IPS-18a (cell line): ENCODE data around the gene PTGER1.

Experiments used
- H3K27ac ChIP-seq: one replicate; pipeline ENCODE4 v1.5.1; 2013; ENCODE audit warnings: low read length
- H3K27me3 ChIP-seq: one replicate; pipeline ENCODE4 v1.6.1; 2013; ENCODE audit warnings: mild to moderate bottlenecking, low read length; ENCODE audit not compliant: control insufficient read depth, insufficient read depth
- H3K36me3 ChIP-seq: one replicate; pipeline ENCODE4 v1.6.1; 2013; ENCODE audit warnings: low read depth, low read length; ENCODE audit not compliant: control insufficient read depth
- H3K4me1 ChIP-seq: one replicate; pipeline ENCODE4 v1.6.1; 2013; ENCODE audit warnings: low read depth, low read length; ENCODE audit not compliant: control insufficient read depth
- H3K4me3 ChIP-seq: one replicate; pipeline ENCODE4 v1.5.1; 2013; ENCODE audit warnings: low read length
- H3K9ac ChIP-seq: one replicate; pipeline ENCODE4 v1.6.1; 2013; ENCODE audit warnings: mild to moderate bottlenecking, low read length, moderate library complexity
- H3K9me3 ChIP-seq: one replicate; pipeline ENCODE4 v1.6.1; 2013; ENCODE audit warnings: low read depth, low read length; ENCODE audit not compliant: control insufficient read depth

The PTGER1 gene

DNA sequence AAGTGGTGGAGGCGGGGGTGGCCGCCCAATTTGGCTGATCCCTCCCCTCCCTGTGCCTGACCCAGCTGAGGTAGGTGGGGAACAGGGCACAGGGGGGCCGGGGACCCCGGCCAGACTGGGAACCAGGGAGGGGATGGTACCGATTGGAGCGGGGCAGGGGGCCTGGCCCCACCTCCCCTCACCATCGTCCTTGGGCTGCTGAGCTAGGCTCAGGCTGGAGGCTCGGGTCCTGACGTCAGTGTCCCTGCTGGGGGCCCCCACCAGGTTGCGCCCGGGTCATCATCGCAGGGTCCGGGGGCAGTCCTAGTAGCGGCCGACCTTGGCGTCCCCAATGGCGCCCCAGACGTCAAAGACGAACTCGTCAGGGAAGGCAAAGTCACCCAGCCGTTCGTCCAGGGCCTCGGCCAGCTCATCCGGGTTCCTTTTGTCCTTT, 3.0 kb upstream of the PTGER1 start:
- Histone ChIP-seq H3K4me1 (peaks cover 3% of the 10 kb centered on the region), H3K9me3 (no peaks in the 10 kb centered on the region), H3K27ac (no peak overlapping the region), H3K4me3 (no peak overlapping the region), H3K27me3 (no peaks in the 10 kb centered on the region), H3K36me3 (peaks cover 11% of the 10 kb centered on the region), H3K9ac (no peak overlapping the region)

DNA sequence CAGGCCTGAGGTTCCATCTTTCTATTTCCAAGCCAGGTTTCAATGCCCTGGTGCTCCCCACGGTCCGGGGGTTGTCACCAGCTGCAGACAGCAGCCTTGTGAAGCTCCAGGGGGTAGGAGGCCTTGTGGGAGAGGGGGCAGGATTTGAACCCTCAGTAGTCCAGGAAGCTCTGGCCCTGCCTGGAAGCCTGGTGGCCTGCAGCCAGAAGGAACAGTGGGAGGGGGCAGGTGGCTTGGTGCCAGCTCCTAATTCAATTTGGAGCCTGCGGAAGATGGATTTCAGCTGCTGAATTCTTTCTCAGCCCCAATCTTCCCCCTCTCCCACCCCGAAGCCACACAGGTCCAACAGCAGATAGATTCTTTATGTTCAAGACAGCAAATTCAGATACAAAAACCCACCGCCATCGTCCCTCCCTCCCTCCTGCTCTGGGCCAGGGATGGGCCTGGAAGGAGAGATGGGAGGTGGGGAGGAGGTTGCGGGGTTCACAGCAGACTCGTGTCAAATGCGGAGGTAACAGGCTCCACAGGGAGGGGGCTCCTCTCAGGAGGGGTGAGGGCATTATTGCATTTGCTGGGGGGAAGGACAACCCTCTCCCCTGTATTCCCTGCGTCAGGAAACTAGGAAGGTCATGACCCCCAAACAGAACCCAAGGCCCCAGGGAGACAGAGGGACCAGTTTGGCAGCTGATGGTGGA, 2.4 kb upstream of the PTGER1 start:
- Histone ChIP-seq H3K27ac (no peak overlapping the region), H3K36me3 (peaks cover 11% of the 10 kb centered on the region), H3K4me1 (peaks cover 5% of the 10 kb centered on the region), H3K27me3 (no peaks in the 10 kb centered on the region), H3K9me3 (no peaks in the 10 kb centered on the region), H3K9ac (no peak overlapping the region), H3K4me3 (no peak overlapping the region)

DNA sequence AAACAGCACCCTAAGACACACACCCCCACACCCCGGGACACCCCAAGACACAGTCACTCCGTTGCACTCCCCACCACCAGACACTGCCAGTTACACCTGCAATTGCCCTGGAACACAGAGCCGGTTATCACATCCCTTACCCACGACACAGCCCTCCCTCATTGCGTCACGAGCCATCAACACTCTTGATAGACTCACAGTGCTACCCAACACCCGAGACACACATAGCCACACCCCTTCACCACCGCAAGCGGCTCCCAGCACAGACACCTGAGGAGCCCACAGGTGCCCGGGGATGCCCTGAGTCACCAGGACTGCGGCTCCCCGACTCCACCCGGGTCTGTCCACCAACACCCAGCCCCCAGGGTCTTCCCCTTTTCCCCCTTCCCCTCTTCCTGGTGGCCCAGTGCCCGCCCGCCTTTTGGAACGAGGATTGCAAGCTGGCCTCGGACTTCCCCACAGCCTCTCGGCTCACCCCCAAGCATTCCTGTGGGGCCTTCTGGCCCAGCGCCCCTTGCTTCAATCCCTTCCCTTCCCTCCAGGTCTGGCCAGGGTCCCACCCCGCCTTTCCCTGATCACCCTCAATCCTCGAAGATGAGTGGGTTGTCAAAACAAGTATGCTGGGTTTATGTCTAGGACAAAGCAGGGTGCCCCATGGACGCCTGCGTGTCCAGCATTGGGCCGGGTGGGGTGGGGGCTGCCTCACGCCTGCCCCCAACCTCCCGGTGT, 1.7 kb upstream of the PTGER1 start:
- Histone ChIP-seq H3K27ac (no peak overlapping the region), H3K9ac (no peak overlapping the region), H3K9me3 (no peaks in the 10 kb centered on the region), H3K36me3 (peaks cover 11% of the 10 kb centered on the region), H3K27me3 (no peaks in the 10 kb centered on the region), H3K4me3 (no peak overlapping the region), H3K4me1 (peaks cover 5% of the 10 kb centered on the region)

DNA sequence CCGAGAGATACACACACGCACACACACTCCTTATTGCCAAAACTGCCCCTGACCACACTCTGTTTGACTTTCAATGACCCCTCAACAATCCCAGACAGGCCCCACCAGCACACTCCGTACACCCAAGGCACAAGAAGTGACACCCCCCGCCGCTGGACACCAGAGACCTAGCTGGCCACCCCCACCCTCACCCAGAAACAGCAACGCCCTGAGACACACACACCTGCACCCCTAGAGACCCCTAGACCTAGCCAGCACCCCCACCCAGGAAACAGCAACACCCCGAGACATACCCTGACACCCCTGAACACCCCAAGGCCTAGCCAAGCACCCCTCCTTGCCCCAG, 1.1 kb upstream of the PTGER1 start:
- no peak overlapping the region for H3K27ac ChIP-seq
- no peaks in the 10 kb centered on the region for H3K9me3 ChIP-seq
- peaks cover 11% of the 10 kb centered on the region for H3K36me3 ChIP-seq
- H3K4me3 ChIP-seq: no peak overlapping the region
- H3K9ac ChIP-seq: no peak overlapping the region
- peaks cover 5% of the 10 kb centered on the region for H3K4me1 ChIP-seq
- H3K27me3 ChIP-seq: no peaks in the 10 kb centered on the region

DNA sequence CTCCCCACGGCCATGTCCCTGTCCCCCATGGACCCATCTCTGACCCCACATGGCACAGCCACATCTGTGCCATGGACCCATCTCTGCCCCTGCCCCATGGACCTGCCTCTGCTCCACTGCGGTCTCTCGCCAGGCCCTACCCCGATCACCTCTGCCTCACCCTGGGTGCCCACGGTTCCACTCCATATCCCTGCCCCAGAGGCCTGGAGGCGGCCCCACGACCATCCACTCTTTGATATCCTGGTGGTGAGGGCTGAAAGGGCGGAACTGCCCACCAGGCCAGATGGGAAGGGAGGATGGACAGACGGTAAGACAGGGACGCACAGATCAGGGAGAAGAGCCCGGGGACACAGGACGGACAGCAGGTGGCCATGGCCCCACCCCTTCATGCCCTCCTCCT, 327 bp downstream of the PTGER1 start:
- Histone ChIP-seq H3K36me3 (peaks cover 16% of the 10 kb centered on the region), H3K4me3 (no peak overlapping the region), H3K27me3 (no peaks in the 10 kb centered on the region), H3K9me3 (no peaks in the 10 kb centered on the region), H3K4me1 (peaks cover 5% of the 10 kb centered on the region), H3K9ac (no peak overlapping the region), H3K27ac (no peak overlapping the region)

DNA sequence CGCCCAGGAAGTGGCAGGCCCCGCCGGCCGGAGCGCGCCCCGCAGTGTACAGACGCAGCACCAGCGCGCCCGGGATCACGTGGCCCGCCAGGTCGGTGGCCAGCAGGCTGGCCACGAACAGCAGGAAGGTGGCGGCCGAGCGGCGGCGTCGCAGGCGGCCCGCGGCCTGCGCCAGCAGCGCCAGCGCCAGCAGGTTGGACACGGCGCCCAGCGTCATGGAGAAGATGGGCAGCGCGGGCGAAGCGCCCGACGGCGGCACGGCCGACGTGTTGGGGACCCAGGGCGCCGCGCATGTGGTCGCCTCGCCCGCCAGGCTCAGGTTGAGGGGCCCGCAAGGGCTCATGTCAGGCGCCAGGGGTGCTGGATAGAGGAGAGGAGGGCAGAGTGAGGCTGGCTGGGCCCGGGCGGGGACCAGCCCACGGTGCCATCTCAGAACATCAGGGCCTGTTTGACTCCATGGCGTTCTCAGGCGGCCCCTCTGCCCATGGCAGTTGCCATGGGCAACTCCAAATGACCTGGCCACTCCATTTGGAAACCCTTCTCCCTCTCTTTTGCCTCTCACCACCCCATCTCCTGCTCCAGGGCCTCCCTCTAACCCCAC, 1.1 kb downstream of the PTGER1 start:
- Histone ChIP-seq H3K9ac (no peak overlapping the region), H3K4me1 (peaks cover 5% of the 10 kb centered on the region), H3K9me3 (no peaks in the 10 kb centered on the region), H3K27me3 (no peaks in the 10 kb centered on the region), H3K36me3 (peaks cover 20% of the 10 kb centered on the region), H3K4me3 (no peak overlapping the region), H3K27ac (no peak overlapping the region)

DNA sequence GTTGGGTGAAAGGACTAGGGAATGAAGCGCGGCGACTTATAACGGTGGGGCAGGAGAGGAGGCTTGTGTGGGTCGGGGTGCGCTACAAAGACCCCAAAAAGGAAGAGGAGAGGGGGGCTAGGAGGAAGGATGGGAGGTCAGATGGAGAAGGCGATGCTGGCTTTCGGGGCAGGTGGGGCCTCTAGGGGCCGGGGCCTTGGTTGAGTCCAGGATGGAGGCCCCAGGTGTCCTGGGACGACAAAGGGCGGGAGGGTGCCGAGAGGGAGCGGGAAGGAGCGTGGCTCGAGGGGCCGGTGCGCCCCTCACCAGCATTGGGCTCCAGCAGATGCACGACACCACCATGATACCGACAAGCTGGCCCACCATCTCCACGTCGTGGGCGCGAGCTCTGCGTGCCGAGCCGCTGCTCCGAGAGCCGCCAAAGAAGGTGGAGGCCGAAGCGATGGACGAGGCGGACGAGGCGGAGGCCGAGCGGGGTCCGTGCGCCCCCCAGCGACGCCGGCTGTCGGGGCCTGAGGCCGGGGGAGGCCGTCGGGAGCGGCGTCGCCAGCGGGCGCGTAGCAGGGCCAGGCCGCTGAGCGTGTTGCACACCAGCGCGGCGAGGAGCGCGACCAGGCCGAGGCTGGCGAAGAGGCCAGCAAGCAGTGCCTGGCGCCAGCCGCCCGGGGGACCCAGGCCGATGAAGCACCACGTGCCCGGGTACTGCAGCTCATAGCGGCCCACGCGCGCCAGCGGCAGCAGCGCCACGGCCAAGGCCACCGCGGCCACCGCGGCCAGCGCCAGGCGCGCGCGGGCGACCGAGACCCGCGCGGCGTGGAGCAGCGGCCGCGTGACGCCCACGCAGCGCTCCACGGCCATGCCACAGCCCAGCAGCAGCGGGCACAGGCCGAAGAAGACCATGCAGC, 1.8 kb downstream of the PTGER1 start:
- Histone ChIP-seq H3K27me3 (no peaks in the 10 kb centered on the region), H3K4me1 (peaks cover 5% of the 10 kb centered on the region), H3K9ac (no peak overlapping the region), H3K27ac (no peak overlapping the region), H3K9me3 (no peaks in the 10 kb centered on the region), H3K36me3 (peaks cover 18% of the 10 kb centered on the region), H3K4me3 (peak overlapping the region; percentile 58)

DNA sequence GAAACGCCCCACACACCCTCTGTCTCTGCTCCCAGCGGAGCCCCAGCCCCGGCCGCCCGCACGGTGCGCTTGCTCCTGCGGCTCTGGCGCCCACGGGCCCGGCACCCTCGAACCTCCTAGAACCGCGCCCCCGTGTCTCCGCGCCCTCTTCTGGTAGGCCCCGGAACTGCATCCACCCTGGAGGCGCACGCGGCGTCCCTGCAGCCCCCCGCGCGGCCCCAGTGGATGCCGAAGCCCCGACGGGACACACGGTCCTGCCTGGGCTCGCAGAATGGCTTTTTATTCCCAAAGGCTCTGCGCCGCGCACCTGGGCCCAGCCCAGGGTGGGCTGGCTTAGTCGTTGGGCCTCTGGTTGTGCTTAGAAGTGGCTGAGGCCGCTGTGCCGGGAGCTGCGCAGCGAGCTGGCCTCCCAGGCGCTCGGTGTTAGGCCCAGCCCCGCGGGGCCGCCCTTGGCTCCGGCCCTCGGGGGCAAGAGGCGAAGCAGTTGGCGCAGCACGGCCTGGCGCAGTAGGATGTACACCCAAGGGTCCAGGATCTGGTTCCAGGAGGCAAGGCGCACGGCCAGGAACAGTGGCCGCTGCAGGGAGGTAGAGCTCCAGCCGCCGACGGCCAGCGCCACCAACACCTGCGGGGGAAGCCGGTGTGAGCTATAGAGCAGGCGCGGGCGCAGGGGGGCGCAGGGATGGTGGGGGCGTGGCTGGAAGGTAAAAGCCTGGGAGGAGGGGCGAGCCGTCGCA, 2.8 kb downstream of the PTGER1 start:
- Histone ChIP-seq H3K27me3 (no peaks in the 10 kb centered on the region), H3K9me3 (no peaks in the 10 kb centered on the region), H3K4me1 (peaks cover 5% of the 10 kb centered on the region), H3K9ac (peak overlapping the region; percentile 62), H3K36me3 (peaks cover 13% of the 10 kb centered on the region), H3K4me3 (peak overlapping the region; percentile 58), H3K27ac (no peak overlapping the region)

DNA sequence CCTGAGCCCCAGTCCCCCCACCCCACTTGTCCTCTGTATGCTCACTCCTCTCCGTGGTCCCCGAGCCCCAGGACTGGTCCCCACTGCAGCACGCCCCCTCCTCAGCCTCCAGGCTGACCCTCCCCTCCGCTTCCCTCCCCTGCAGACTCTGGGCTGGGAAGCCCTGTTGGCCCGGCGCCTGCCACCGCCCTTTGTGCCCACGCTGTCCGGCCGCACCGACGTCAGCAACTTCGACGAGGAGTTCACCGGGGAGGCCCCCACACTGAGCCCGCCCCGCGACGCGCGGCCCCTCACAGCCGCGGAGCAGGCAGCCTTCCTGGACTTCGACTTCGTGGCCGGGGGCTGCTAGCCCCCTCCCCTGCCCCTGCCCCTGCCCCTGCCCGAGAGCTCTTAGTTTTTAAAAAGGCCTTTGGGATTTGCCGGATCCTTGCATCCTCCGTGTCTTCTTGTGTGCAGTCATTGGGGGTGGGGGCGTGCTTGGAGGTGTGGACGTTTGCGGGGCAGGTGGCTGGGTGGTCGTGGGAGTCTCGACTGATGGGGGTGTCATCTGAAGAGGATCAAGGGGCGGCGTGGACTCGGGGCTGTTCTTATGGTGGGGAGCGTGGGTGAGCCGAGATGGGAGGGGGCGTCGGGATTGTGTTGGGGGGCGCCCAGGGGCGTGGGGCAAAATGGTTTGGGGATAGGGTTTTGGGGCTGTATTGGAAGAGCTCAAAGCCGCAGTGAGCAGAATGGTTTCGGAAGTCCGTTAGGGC, 3.5 kb downstream of the PTGER1 start:
- Histone ChIP-seq H3K27me3 (no peaks in the 10 kb centered on the region), H3K4me1 (peaks cover 5% of the 10 kb centered on the region), H3K9ac (no peak overlapping the region), H3K4me3 (no peak overlapping the region), H3K9me3 (no peaks in the 10 kb centered on the region), H3K27ac (no peak overlapping the region), H3K36me3 (peaks cover 13% of the 10 kb centered on the region)

DNA sequence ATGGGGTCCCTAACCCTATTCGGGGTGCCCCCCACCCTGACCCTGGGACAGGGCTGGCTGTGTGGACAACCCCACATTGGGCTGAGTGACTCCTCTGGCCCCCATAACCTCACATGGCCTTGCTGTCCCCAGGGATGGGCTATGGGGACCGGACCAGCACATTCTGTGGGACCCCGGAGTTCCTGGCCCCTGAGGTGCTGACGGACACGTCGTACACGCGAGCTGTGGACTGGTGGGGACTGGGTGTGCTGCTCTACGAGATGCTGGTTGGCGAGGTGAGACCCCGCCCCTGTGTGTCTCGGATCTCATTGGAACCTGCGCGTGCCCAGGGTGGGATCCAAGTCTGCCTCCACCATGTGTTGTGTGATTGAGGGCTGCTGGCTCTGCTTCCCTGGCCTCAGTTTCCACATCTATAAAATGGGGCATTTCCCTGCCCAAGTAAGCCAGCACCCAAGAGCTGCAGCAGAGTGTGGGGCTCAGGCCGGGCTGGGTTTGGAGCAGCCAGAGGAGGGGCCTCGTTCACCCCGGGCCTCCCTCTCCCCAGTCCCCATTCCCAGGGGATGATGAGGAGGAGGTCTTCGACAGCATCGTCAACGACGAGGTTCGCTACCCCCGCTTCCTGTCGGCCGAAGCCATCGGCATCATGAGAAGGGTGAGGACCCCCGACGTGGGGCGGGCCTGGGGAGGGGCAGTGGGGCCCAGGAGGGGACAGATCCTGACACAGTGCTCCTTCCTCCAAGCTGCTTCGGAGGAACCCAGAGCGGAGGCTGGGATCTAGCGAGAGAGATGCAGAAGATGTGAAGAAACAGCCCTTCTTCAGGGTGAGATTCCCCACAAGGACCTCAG, 4.9 kb downstream of the PTGER1 start:
- H3K4me1 ChIP-seq: peaks cover 5% of the 10 kb centered on the region
- H3K27me3 ChIP-seq: no peaks in the 10 kb centered on the region
- no peak overlapping the region for H3K4me3 ChIP-seq
- peaks cover 13% of the 10 kb centered on the region for H3K36me3 ChIP-seq
- H3K9ac ChIP-seq: no peak overlapping the region
- H3K9me3 ChIP-seq: no peaks in the 10 kb centered on the region
- H3K27ac ChIP-seq: no peak overlapping the region
